ENCODE results near the gene PLCL1.

GRCh38 chr2:198036029-198036879 is 231.9 kb downstream of the PLCL1 start:
- TF ChIP-seq CTCF (IDR thresholded peaks at IDR 0.05): no peak
- TF ChIP-seq POLR2A (IDR thresholded peaks at IDR 0.05): no peak

All from esophagus squamous epithelium (tissue), 4 donors.